GM12875 (cell line): Measurements from ENCODE around the gene AATK.
"Not testable (repeated sequence)": the region's sequence is repeated elsewhere in the genome, so short reads cannot be mapped to it uniquely, and the experiment has no call there.

Experiments
- H3K4me3 ChIP-seq: one replicate; pipeline ENCODE4 v1.5.1; 2011; ENCODE audit warnings: low read depth, low read length, control low read depth
- TF ChIP-seq, protein P1 (sequence below): IDR thresholded peaks from 2 replicates; pipeline ENCODE4 v1.5.1; 2011; ENCODE audit warnings: low read depth, mild to moderate bottlenecking, control low read depth, inconsistent platforms, low read length, moderate library complexity, borderline replicate concordance; ENCODE audit not compliant: insufficient read depth

Gene AATK

DNA sequence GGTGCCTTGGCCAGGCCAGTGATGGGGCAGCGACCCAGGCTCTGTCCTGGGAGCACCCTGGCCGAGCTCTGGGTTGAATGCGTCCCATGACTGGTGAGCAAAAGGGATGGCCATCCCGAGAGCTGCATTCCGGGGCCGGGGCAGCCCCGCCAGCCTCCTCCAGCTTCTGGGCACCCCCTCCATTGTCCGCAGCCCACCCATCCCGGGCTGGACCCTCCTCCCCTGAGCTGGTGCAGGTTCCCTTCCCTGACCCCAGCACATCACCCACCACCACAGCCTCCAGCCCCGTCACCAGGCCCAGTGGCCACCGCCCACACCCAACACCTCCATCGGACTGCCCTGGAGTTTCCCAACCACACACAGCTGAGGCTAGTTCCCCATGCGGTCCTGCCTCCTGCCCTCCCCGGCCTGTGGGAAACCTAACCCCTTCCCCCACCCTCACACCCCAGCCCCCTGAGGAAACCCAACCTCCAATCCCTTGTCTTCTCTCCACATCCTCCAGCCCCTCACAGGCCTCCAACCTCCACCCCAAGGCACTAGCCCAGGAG is 17.0 kb downstream of the AATK start:
- TF ChIP-seq, protein P1, sequence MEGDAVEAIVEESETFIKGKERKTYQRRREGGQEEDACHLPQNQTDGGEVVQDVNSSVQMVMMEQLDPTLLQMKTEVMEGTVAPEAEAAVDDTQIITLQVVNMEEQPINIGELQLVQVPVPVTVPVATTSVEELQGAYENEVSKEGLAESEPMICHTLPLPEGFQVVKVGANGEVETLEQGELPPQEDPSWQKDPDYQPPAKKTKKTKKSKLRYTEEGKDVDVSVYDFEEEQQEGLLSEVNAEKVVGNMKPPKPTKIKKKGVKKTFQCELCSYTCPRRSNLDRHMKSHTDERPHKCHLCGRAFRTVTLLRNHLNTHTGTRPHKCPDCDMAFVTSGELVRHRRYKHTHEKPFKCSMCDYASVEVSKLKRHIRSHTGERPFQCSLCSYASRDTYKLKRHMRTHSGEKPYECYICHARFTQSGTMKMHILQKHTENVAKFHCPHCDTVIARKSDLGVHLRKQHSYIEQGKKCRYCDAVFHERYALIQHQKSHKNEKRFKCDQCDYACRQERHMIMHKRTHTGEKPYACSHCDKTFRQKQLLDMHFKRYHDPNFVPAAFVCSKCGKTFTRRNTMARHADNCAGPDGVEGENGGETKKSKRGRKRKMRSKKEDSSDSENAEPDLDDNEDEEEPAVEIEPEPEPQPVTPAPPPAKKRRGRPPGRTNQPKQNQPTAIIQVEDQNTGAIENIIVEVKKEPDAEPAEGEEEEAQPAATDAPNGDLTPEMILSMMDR, result no peak
- no peak overlapping the region for H3K4me3 ChIP-seq

DNA sequence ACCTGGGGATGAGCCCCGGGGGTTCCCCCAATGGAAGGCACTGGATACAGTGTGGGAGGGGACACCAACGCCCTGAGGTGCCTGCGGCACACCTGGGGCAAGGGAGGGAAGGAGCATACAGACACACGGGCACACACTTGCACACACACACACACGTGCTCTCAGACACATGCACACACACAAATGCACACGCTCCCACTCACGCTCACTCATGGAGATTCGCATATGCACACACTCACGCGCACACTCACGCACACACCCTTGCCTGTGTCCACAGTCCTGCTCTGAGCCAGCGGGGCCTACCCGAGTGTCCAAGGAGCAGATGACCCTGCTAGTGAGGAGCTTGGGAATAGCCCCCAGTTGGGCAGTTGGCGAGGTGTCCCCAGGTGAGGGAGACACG is 17.4 kb downstream of the AATK start:
- TF ChIP-seq, protein P1, result no peak
- no peak overlapping the region for H3K4me3 ChIP-seq

GRCh38 chr17:81147701-81148100 is 18.3 kb downstream of the AATK start:
- no peak overlapping the region for H3K4me3 ChIP-seq
- TF ChIP-seq, protein P1, result no peak

DNA sequence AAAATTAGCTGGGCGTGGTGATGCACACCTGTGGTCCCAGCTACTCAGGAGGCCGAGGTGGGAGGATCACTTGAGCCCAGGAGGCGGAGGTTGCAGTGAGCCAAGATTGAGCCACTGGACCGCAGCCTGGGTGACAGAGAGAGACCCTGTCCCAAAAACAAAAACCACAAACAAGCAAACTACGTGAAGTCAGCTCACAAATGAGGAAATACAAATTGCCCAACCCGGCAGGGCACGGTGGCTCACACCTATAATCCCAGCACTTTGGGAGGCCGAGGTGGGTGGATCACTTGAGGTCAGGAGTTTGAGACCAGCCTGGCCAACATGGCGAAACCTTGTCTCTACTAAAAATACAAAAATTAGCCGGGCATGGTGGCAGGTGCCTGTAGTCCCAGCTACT is 19.8 kb downstream of the AATK start:
- not testable (repeated sequence) for H3K4me3 ChIP-seq

- TF ChIP-seq, protein P1, result no peak
- H3K4me3 ChIP-seq, result no peak overlapping the region
Observed at GRCh38 chr17:81144423-81144781, 21.6 kb downstream of the AATK start.

- TF ChIP-seq, protein P1, result no peak
- H3K4me3 ChIP-seq, result no peak overlapping the region
Observed at GRCh38 chr17:81143717-81144422, 22.2 kb downstream of the AATK start.

GRCh38 chr17:81143200-81143527 is 22.9 kb downstream of the AATK start:
- no peak overlapping the region for H3K4me3 ChIP-seq
- TF ChIP-seq, protein P1, result no peak
